AG08396 (cell line): ENCODE data around the gene MFRP.

Source experiments
- DNase-seq: peaks from one replicate; pipeline ENCODE4 v3.0.0; 2012; ENCODE audit warnings: low spot score, mixed read lengths

MFRP gene

GRCh38 chr11:119373059-119373920, 26.8 kb upstream of the MFRP start:
- no peak for DNase-seq

DNA sequence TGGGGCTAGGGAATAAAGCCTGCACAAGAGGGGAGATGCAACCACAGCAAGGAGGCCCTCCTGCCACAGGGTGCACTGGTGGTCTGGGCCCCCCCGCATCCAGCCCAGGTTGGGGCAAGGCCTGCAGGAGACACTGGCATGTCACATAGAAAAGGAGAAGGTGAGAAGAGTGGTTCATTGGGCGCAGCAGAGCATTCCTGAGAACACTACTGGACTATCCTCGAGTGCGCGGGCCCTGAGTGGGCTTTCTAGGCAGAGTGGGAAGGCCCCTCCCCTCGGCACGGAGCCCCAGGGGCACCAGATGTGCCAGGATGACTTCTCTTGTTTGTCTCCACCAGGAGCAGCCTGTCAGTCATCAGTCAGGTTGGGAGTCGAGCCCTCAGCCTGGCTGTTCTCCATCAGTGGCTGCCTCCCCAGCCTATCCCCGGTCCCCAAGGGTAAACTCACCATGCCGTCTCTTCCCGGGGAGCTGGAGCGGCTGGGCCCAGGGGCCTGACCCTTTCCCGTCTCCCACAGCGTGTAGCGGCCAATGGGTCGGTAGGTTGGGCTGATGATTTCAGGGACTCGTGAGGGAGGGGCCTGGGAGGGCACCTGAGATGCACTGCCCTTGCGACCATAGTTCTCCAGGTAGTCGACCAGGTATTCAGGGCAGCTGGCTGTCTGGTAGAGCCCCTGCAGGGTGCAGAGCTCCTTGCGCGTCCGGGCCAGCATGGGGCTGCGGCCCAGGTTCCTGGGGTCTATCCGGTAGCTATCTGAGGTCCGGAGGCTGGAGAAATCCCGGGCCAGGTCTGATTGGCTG, 26.0 kb upstream of the MFRP start:
- no peak for DNase-seq

GRCh38 chr11:119371778-119372182, 25.3 kb upstream of the MFRP start:
- no peak for DNase-seq

DNA sequence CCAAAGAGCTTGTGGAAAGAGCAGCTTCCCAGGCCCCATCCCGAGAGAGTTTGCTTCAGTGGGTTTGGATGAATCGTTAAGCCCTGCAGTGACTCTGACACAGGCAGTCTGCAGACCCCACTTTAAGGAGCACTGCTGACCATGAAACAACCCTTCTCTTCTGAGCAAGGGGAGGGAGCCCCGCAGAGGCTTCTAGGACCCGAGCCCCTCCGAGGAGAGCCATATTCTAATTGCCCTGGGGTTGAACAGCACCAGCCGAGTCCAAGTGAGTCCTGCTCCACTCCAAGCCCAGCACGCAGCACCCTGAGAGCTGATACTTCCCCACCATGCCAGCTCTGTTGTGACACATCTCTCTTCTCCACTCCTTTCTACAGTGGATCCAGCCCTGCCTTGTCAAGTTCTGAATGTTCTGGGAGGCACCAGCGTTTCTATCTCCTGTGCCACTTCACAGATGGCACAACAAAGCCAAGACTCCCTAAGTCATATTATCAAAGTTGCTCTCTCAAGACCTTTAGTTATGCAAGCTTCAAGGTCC, 24.6 kb upstream of the MFRP start:
- DNase-seq, result no peak

DNA sequence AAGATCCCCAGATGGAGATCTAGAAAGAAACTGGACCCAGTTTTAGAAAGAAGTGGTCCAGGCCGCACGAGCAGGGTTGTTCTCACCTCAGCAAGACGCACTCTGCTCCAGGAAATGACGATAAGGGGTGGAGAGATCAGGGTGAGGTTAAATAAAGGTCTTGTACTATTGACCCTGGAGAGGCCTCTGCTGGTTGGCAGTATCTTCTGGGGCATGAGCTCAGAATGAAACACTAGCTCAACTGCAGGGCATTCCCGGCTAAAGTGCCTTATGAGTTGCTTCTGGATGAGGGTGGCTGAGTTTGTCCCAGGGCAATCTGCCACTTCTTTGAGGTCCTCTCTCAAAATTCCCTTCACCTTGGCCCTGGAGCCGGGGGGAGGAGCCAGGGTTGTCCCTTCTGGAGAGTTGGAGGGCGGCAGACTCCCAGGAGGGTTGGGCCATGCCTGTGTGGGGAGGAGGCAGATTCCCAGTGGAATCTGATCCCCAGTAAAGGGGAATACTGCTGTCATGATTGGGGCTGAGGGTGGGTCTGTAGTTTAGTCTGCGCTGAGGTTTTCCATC, 24.1 kb upstream of the MFRP start:
- DNase-seq, result no peak

DNA sequence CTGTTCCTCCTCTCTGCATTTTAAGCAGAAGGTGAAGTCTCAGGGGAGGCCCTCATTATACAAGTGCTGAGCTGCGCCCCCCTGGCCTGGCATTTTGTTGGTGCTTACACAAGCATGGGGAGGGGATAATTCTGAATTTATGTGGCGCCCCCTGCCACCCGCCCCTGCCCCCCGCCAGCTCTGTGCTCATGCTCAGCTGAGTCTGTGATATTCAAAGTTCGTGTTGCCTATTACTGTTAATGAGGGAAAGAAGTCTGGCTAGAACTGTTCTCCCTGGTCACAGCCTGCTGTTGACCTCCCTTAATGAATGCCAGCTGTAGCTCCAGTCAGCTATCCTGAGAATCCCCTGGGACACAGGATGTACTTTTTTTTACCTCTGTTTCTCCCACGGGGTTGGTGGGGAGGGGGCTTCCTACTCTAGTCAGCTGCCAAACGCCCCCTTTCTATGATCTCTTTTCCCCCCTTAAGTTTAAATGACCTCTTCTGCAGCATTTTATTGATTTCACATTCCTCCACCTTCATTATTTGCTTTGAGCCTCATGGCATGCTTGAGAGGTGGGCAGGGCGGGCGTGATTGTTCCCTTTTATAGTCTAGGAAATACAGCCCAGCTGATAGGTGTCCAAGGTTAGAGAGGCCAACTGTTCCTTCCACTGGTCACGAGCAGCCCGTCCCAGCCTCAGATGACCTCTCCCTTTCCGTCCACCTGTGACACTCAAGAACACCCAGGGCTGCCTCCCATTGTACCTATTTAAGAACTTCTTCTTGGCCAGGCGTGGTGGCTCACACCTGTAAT, 22.8 kb upstream of the MFRP start:
- DNase-seq, result no peak

DNA sequence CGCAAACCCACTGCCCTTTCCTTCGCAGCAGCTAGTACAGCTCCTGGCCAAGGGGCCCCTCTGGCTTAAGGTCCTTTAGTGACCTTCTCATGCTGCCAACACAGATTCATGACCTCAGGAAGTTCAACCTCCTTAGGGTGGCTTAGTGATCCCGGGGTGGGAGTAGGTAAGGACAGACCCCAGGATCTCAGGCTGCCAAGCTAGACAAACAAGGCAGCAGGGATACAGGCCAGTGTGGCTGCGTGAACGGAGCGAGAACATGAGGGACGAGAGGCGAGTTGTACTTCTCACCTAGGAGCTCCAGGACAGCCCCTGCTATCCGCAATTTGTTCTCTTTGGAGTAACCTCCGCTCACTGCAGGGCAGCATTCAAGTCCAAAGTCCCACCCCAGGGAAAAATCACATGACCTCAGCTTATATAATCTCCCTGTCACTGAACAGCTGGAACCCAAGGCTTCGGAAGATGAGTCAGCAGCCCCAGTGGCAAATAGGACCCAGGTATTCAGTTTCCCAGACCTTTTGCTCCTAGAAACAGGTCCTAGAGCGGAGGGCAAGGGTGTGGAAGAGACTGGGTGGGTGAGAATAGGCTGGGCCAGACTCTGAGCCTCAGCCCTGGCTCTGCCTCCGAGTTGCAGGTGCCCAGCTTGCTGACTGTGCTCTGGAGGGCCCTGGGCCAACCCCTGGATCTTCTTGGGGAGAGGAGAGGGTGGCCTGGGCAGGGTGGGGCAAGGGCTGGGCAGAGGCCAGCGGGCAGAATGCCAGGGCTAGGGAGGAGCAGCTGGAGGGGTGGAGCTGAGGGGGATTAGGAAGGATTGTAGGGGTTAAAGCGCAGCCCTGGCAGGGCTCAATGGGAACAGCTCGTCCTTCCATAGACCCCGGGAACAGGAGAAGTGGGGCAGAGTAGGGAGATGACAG, 21.9 kb upstream of the MFRP start:
- DNase-seq, result no peak

- DNase-seq, result no peak
These were observed 21.2 kb upstream of the MFRP start for GRCh38 chr11:119367661-119368120.

GRCh38 chr11:119366690-119367620, 20.4 kb upstream of the MFRP start:
- DNase-seq, result no peak

DNA sequence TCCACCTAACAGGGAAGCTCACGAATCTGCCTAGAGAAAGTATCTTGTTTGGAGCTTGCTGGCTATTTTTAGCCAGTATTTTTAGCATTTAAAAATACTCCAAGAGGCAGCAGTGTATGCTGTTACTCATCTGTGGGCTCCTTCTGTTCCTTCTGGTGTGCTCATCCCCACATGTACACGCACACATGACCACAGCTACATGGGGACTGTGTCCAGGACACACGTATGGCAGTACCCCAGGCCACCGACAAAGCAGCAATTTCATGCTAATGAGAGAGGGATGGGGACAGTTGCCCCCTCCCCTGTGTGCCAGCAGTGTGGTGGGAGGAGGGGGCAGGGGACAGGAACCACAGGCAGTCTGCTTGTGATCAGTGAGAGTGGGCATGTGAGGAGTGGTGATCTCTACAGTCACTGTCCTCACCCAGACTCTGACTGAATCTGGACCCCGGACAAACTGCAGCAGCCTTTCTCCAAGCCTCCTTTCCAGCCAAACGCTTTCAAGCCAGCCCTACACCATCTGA, 18.6 kb upstream of the MFRP start:
- peak; percentile 60 for DNase-seq

DNA sequence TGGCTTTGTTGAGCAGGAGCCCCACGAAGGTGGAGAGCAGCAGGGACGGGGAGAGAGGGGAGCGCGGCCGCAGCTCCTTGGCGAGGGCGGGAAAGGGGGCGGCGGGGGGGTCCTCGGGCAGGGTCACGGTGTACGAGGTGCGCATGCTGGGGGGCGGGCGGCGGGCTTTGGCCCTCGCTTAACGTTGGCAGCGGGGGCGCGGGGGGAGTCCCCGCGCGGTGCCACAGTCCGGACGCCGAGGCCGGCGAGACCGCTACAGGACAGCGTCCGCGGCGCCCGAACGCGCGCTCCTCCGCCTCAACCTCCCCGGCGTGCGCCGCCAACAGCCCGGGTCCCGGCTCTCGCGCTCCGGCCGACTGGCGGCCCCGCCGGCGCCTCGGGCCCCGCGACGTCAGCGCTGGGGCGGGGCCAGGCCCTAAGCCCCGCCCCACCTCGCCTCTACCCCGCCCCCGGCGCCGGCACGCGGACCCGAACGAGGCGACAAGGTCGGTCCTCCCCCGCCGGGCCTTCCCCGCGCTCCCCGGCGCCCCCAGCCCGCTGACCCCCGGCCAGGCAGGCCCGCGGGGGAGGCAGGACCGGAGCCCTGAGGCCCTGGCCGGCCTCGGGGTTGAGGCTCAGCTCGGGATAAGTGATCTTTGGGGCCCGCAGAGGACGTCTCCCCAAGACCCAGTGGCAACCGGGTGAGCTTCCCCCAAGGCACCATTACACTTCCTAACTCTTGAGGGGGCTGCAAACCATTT, 17.5 kb upstream of the MFRP start:
- DNase-seq, result peak; percentile 89

DNA sequence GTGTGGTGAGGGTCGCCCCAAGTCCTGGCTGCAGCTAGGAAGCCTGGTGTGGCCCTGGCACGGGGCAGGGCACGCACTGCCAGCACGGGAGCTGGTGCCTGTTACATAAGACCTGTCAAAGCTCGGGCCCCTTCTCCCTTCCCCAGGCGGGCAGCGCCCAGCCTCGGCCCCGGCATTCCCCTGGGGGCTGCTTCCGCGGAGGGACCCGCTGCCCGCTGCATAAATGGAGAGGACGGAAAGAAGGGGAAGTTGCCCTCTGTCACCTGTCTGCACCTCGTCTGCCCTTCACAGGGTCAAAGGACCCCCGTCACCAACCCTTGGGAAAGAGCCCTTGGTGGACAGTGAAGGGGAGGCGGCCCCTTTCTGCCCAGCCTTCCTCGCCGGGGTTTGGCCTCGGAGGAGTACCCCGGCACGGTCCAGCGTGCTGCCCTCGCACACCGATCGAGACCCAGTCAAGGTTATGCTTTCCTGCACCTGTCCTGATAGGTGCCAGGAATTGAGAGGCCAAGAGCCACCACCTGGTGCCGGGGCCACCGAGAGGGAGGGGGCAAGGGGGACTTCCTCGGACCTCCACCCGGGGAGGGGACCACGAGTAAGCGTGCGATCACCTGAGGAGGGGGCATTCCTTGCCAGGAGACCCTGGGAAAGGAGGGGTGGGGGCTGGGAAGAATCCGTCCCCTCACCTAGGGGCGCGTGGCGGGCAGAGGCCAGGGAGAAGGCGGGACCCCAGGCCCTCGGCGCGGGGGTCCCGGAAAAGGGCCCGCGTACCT, 16.8 kb upstream of the MFRP start:
- no peak for DNase-seq

GRCh38 chr11:119362741-119363080, 16.2 kb upstream of the MFRP start:
- DNase-seq, result no peak

- no peak for DNase-seq
These were observed 15.6 kb upstream of the MFRP start for GRCh38 chr11:119361941-119362725.

- peak; percentile 88 for DNase-seq
These were observed 14.7 kb upstream of the MFRP start for GRCh38 chr11:119361056-119361787.
